GM19099 (cell line): ENCODE data around the gene IL21R.

Experiments used
- POLR2A ChIP-seq: IDR thresholded peaks from 3 replicates; pipeline ENCODE4 v1.6.1; 2011; ENCODE audit warnings: low read depth; ENCODE audit not compliant: insufficient read length; ENCODE audit errors: extremely low read depth

IL21R gene

DNA sequence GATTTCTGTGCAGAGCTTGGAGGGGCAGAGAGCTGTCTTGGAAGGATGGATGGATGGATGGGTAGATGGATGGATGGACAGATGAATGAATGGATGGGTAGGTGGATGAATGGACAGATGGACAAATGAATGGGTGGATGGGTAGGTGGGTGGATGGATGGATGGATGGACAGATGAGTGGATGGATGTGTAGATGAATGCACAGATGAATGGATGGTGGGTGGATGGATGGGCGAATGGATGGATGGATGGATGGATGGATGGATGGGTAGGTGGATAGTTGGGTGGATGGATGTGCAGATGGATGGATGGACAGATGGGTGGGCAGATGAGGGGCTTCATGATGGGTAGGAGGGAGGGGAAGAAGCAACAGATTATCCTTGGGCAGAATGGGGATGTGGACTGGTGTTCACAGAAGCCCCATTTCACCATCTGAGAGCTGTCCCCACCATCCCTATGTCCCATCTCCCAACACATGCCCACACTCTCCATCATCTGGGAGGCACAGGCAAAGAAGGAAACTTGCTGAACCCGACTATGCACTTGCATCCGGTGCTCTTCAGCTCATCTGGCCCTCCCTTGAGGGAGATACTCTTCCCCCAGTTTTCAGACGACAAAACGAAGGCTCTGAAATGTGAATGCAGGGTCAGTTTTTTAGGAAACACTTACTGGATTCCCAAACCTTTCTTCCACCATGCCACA is 57.2 kb downstream of the IL21R start:
- no peak for TF ChIP-seq POLR2A

DNA sequence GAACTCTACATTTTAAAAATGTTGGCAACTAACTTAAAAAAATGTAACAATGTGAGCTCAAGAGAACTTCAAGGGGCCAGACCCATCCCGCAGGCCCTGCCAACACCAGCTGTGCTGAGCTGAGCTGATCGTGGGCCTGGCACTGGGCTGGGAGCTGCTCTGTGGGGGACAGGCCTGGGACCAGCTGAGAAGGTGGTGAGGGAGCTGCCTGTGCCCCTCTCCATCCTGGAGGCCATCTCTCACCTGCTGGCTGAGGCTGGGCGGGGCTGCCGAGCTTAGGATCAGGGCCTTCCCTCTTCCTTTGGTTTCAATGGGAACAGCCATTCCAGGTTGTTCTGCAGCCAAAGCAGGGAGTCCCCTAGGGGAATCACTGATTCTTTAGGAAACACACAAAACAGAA is 58.2 kb downstream of the IL21R start:
- no peak for TF ChIP-seq POLR2A

DNA sequence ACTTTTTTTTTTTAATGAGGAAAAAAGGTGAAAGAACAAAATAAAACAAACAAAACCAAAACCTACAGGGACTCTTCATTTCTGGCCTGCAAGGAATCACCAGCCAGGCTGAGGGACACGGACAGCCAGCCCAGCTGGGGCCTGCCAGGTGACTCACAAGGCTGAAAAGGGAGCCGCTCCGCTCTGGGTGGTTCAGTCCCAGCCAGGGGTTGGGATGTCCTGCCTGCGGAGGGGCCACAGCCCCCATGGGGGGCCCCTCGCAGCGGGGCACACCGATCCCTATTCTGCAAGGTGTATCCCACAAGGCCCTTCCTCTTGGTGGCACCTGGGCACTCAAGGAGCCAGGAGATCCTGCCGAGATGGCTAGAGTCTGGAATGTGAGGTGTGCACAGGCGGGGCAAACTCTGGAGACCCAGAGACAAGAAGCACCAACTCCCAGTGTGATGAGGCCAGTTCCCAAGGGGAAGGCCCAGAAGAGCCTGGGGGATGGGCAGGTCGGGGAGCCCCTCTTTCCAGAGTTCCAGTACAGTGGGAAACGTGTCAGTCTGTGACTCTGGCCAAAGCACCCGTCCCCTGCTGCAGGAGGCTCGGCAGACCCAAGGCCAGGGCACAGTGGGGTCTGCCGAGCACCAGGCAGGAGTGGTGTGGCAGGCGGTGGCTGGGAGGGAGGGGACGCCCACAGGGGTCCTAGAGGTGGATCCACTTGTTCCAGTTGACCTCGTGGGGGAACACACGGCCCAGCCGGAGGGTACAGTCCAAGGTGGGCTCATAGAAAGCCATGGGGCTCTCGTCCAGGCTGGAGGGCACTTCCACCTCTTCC is 58.9 kb downstream of the IL21R start:
- no peak for TF ChIP-seq POLR2A

DNA sequence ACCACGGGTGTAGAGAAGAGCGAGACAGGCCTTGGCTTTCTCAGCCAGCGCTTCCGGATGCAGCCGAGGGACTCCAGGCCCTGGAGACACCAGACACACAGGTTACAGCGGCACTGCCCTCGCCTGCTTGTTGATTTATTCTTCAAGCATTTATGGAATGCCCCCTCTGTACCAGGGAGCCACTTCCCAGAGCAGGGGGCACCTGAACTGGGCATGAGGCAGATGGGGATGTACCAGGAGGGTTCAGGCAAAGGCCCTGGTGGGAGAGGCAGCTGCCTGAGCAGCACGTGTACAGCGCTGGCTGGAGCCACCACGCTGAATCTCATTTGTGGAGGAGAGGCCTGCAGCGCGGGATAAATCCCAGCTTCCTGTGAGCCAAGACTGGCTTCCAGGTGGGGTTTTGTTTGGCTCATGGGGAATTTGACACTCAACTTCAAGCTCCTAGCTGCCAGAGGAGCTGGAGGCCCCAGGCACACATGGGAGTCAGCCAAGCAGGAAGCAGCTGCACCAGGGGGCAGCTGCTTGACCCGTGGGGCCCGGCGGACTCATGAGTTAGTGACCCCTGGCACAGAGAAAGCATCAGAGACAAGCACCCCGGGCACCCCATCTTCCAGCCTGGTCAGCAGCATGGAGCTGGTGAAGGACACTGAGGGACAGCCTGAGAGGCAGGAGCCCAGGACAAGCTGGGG is 59.7 kb downstream of the IL21R start:
- no peak for TF ChIP-seq POLR2A

DNA sequence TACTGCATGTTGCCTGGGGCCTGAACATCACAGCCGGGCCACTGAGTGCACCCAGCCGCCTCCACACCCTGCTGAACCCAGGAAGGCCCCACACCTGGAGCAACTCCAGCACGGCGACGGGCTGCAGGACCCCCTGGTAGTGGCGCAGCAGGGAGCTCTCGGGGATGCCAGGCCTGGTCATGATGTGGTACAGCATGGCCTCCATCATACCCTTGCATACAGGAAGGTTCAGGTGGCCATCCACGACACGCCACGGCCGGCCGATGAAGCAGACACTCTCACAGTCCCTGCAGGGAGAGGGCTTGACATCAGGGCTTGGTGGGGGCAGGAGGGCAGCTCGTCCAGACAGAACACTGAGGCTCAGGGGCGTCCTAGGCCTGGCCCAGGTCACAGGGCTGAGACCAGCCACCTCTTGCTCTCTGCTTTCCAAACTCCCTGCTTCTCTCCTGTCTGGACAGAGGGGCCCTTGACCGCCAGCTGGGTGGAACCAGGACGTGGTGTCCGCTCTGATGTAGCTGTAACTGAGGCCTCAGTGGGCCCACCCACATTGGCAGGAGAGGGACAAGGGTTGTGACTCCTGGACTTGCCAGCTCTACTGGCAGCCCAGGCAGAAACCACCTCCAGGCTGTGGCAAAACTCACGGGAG is 60.3 kb downstream of the IL21R start:
- no peak for TF ChIP-seq POLR2A

DNA sequence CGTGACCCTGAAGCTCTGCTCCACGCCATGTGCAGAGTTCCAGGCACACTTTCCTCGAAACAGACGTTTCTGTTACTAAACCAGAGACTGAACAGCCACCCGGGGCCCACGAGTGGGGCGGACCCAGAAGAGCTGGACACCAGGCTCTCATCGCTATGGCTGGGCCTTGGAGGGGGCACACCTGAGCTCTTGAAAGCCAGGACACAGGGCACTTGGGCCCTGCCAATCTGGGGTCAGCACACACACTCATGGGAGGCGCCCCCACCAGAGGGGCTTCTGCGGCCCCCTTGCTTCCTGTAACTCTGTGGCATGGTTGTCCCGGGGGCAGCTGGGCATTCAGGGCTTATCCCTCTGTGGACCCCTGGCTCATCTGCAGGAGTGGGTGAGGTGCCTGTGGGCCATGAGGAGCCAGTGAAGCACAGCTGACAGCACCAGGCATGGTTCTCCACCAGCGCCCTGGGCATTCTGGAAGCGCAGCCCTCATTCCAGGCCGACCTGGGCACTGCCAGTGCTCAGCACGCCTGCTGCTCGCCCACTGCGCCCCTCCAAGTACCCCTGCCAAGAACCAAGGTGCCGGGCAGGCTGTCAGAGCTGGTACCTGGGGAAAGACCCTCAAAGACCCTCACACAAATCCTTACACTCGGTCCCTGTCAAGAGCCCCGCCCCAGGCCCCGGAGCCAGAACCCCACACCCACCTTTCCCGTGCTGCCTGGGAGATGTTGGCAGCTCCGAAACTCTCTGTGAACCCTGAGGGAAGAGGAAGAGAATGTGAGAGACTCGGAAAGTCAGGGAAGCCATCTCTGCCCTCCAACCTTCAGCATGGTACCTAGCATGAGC is 61.1 kb downstream of the IL21R start:
- TF ChIP-seq POLR2A = no peak

DNA sequence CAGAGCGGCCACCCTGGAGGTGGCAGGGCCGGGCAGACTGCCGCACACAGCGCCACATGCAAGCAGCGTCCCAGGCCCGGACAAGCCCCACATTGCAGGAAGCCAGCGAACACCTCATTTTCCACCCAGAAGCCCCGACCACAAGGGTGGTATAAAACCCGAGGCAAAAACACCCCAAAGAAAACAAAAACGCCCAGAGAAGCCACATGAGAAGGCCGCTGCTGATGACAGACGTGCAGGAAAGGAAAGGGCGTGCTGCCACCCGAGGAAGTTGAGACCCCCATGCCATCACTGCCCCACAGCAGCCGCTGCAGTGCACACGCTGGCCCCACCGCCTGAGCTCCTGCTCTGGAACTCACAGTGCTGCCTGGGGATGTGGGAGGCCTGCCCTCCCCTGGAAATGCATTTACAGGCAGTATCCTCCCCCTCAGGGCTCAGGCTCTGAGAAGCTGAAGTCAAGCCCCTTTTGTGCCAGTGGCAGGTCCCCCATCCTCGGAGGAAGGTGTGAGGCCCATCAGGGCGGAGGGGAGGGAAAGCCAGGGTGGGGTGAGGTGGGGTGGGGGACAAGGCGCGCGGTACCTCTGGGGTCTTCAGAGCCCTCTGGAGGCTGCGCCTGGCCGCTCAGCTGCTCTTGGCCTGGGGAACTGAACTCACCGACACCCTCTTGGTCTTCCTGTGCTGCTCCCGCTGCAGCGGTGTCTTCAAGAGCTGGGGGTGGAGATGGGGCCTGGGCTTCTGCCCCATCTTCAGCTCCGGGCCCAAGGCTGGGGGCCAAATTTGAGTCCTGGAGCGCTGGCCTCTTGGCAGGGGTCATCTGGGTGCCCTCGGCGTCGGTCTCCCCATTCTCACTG is 62.0 kb downstream of the IL21R start:
- no peak for TF ChIP-seq POLR2A

DNA sequence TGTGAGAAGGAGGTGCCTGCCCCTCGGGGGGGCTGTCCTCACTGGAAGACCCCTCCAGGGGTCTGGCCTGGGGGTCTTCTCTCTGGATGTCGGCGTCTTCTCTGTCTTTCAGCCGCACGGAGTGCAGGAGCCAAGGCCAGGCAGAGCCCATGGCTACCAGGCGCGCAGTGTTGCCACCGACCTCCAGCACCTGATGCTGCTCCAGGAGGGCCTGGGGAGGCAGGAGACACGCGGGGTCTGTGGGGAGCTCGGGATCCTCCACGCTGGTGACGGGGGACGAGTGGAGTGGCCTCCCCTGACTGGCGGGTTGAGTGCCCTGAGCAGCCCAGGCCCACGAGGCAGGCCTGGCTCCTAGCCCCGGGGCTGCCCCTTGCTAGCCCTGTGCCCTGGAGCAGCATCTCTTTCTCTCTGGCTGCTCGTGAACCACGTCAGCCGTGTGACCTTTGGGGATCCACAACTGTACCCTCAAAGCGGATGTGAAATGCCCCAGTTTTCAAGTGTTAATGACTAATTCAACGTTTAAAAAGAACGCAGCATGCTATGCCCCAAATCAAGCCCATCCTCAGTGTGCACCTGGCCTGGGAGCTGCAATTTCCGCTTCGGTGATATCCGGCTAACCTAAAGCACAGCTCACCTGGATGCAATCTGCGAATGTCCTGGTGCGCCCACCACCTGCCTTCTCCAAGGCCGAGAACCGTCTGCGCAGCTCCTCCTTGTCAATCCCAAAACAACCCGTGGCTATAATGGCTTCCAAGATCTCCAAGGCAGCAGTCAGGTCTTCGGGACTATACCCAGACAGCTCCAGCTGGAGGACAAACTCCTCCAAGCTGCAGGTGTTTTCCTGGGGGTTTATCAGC is 62.9 kb downstream of the IL21R start:
- TF ChIP-seq POLR2A = no peak

DNA sequence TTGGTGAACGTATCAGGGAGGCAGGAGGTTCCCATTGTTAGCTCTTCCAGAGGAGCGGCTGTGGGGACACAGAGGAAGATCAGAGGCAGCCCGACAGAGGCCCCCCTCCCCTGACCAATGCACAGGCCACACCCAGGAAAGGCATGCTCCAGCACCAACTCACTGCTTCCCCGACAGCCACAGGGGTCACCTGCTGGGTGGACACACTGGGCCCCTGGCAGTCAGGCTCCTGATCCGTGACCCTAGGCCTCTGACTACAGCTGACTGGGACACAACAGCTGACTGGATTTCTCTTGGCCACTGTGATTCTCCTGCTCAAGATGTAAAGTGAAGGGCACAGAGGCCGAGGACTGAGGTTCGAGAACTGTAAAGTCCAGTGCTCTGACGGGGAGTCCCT is 63.5 kb downstream of the IL21R start:
- no peak for TF ChIP-seq POLR2A

DNA sequence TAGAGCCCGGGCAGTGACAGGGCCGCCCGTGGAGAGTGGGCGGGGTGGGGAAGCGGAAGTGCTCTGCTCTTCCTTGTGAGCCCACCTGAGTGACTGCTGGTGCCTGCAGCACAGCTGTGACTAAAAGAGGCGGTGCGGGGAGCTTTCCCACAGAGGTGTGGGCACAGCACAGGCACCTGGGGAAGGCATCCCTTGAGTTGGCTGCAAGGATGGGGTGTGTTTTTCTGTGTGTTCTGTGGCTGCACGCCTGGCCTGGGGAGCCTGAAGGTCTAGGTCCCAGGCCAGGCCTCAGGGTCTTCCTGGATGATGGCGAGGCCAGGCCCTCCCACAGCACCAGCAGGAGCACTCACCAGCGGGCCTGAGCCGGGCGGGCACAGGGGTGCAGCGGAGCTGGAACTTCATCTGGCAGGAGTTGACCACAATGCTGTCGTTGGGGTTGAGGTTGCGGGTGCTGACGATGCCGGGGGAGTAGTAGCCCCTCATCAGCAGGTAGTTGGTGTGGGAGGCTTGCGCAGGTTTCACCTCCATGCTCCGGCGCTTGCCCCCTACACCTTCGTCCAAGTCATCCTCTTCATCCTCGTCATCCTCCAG is 67.1 kb downstream of the IL21R start:
- no peak for TF ChIP-seq POLR2A

DNA sequence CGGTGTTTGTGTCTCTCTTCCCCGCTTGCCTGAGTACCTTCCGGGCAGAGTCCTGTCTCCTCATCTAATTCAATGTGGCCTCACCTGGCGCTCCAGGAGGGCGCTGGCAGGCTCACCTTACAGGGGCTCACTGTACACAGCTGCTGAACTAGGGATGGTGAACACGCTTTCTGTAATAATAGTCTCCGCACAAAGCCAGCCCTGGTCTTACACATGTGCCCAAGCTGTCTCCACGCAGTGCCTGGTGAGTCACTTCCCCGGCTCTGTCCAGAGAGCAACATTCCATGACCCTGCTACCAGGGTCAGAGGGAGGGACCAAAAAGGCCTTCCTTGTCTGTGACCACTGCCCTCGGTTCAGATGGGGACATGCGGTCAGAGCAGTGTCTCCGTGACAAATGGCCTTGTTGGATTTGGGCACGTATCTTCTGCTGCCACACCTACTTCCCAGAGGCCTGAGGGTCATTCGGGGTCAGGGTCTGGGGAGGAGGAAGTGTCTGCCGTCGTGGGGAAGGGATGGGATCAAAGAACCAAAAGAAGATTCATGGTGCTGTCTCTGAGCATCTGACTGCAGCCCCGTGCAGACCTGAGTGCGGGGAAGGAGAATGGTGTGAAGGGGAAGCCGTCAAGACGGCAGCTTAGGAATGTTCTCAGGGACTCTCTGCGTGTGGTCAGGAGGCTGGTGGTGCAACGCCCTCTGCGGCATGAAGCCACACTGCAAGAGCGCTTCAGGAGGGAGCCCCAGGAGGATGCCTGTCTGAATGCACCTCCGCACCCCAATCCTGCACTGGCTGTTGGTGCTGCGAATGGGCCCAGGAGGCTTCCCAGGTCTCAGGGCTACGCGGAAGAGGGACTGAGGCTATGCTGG is 68.8 kb downstream of the IL21R start:
- no peak for TF ChIP-seq POLR2A

DNA sequence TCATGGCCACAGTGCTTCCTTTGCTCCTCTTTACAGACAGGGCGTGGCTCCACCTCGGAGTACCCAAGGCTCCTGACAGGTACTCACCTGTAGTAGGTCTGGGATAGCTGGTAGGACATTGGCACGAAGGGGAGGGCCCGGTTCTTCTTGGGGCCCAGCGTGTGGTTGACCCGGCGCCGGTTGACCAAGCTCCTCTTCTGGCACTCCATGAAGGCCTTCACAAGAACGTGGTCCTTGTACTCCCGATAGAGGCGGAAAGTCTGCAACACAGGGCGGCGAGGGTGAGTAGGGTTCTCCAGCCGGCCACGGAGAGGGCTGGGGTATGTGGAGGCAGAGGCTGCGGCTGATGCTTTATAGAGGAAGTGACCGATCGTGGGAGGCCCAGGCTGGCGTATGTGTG is 69.7 kb downstream of the IL21R start:
- TF ChIP-seq POLR2A = no peak
